GM18868 (cell line): ENCODE results near the gene LYSMD1.

Experiments
- ATAC-seq: cut with Tn5 transposase; IDR thresholded peaks from one replicate; pipeline ENCODE4 v1.9.1; 2021; ENCODE audit warnings: mild to moderate bottlenecking, moderate library complexity; ENCODE audit not compliant: unreplicated experiment

LYSMD1 gene

DNA sequence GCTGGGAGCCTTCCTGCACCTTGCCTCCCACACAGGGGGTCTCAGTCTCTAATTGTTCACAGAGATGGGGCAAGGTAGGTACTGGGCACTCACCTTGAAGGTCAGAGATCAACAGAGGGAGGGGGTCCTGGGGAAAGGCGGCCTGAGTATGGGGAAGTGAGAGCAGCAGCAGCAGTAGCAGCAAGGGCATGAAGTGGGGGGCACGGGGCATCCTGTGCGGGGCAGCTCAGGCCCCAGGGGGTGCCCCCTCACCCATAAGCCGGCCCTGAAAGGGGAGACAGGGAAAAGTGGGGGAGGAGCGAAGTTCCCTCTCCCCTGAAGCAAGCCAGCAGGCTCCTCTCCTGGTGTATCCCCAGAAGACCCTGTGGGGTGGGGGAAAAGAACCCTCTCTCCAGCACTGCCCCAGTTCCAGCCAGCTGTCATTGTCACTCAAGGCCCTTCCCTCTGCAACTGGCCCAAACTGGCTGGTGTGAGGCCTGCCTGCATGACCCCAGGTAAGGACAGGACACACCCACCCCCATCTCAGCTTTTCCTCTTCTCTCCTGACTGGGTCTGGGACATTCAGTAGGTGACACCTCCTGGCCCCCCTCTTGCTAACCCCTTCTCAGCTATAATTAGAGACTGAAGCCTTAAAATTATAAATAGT lies 23.2 kb downstream of the LYSMD1 start:
- ATAC-seq = no peak

DNA sequence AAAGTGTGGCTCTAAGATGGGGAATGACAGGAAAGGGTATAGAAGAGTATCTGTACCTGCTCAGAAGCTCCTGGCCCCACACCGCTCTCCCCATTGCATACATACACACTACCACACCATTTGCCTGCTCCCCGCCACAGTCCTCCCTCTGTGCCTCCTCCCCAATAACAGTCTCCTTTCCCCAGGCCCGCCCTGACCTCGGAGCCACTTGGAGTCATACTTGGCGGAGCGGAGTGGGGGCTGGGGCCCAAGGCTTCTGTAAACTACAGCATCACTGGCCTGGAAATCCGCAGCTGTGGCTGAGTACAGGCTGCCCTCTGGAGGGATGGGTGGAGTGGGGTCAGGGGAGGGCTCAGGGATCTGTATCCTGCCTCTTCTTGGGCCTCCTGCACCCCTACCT lies 27.9 kb downstream of the LYSMD1 start:
- no peak for ATAC-seq

DNA sequence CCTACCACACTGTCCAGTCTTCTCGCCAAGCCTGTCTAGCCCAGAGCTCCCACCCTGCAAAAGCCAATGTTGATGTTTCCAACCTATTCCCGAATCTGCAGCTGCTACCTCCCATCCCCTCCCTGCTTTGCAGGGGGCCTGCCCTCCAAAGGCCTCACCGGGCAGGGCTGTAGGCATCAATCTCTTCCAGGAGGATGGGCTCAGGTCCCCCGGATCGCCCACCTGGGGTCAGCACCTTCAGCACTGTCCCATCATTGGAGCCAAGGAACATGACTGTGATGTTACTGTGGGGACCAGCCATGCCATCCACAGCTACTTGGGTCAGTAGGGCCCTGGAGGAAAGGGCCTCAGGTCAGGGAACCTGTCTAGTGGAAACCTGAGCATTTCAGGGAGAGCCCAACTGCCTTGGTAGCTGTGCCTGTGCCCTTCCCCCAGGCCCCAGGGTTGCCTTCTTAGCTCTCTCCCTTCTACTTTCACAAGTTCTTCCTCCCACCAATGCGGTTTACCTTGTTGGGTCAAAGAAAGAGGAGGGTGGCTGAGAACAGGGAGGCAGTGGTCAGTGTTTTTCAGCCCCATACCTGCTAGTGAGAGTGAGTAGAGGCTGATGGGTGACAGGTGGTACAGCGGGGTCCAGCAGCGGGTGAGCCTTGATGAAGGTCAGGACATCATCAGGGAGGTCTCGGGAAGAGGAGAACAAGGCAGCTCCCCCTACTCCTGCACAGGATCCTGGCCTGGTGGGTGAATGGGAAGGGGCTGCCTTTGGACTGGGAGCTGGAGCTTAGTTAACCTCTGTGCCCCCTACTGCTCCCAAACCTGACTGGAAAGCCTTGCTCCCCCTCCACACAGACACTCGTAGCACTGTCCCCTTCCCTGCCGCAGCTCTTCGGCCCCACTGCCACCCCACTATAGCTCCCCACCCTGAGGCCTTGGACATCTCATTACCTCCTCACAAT lies 30.0 kb downstream of the LYSMD1 start:
- ATAC-seq = no peak

DNA sequence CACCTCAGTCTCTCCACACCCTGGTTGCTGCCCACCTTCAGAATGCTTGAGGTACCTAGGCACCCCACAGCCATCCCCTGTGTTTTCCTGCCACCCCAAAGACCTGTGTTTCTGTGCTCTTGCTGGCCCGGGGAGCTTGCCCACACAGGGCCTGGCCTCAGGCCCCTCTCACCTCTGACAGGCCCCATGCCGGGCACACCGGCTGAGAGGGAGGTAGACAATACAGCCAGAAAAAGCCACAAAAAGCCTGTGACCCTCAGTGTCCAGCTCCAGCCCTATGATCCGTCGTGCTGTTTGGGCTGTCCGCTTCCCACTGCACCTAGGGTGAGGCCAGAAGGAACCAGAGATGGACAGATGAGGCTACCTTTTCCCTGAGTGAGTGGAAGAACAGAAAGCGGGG lies 30.7 kb downstream of the LYSMD1 start:
- no peak for ATAC-seq

DNA sequence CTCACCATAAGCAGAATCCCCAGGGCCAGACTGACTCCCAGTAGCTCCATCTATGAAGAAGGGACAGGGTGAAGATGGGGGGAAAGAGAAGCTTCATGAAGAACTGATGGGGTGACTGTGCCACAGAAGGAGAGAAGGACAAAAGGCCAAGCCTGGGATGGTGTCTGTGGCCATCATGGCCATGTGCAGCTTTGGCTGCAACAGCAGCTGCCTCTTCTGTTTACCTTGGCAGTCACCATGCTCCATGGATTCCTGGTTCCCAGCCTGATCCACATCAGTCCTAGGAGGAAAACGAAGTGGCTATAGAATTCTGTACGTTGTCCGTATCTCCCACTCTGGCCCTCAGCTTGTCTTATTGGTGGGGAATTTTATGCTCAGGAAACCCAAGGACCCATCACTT lies 31.3 kb downstream of the LYSMD1 start:
- ATAC-seq = no peak

DNA sequence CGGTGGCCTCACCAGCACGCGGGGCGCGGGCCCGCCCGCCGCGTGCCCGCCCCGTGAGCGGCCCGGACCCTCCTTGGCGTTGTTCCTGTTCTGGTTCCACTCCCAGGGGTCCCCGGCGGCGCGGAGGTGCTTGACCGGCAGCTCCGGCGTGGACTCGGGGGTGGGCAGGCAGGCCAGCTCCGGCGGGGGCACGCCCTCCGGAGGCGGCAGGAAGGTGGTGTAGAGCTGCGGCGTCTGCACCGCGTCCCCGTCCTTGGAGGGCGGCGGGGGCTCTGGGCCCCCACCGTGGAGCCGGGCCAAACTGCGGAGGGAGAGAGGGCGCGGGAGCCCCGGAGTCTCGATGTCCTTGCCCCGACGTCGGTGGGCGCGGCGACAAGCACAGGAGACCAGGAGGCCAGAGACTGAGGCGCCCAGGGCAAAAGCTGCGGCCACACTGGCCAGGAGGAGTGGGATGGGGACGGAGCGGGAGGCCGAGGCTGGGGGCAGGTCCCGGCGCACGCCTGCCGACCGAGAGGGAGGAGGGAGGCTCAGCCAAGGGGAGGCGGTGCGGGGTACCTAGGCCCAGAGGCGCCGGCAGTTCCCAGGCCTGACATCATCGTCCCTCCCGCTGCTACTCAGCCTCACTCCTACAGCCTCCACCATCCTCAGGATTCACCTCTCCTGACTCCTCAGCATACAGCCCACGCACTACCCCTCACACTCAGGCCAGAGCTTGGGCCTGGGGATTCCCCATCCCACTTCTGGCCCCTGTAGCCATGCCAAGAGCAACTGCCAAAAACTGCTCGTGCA lies 32.5 kb downstream of the LYSMD1 start:
- ATAC-seq = no peak

GRCh38 chr1:151132335-151133017 lies 33.2 kb downstream of the LYSMD1 start:
- ATAC-seq = no peak

DNA sequence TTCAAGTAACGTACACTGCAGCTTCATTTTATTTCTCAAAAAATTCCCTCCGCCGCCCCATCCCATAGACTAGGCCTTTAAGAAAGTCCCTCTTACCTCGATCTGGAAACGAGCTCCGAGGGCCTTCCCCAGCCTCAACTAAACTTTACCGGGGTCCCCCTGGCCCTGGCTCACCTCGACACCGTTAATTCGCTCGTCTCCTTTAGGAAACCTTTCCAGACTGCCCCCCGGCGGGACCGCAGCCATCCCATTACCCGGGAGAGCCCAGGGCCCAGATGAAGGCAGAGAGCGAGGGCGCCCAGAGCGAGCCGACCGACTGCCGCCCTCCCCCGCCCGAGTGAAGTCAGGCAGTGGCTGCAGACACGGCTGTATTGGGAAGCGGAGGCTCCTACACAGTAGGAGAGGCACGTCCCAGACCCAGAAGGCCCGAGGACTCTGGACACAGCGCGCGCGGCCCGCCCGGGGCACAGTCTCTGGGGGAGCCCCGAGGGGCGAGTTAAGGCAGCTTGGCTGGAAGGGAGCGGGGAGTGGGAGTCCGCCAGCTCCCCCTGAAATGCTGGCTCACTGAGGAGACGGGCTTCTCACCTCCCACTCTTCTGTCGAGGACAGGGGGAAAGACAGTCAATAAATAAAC lies 33.9 kb downstream of the LYSMD1 start:
- ATAC-seq = no peak

DNA sequence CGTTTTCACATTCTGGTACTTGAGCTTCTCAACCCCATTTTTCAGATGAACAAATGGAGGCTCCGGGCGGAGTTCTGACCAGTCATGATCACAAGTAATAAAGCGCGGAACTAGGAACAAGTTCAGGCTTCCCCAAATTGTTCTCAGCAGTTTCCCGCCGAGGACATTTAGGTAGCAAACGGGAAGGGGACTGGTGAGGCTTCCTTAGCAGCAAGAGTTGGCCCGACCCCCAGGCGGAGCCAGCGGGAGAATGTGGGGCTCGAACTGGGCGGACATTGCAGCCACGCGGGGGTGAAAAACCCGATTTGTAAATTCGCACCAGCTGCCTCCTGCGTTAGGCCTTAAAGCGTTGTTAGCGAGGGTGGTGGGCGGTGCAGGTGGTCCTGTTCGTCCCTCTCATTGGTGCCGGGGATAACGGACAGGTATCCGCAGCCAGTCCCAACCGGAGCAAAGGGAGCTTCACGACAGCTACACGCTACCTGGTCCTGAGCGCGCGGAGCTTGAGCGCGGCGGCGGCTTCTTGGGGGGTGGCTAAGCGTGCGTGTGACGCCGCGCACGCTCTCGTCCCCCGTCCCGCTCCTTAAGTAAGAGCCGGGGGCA lies 34.6 kb downstream of the LYSMD1 start:
- ATAC-seq = peak; percentile 93

- no peak for ATAC-seq
These were observed 36.9 kb downstream of the LYSMD1 start for GRCh38 chr1:151128800-151129199.

GRCh38 chr1:151124763-151125403 lies 40.8 kb downstream of the LYSMD1 start:
- ATAC-seq = no peak

- ATAC-seq = no peak
These were observed 51.8 kb downstream of the LYSMD1 start for GRCh38 chr1:151113877-151114276.
